Choroid plexus epithelial cell (primary cell): ENCODE measurements around the gene SULT1B1.
A peak's percentile ranks its signal among the peaks of the same experiment; 100 is the strongest.

ENCODE experiments used
- DNase-seq: peaks from one replicate; pipeline ENCODE4 v3.0.0-alpha.2; 2010; ENCODE audit warnings: low read depth
- H3K4me3 ChIP-seq: 2 replicates; pipeline ENCODE4 v1.5.1; 2011; ENCODE audit warnings: low read depth, mild to moderate bottlenecking, control low read depth, low read length, moderate library complexity
- TF ChIP-seq, protein P1 (sequence below): conservative IDR thresholded peaks from 2 replicates; pipeline ENCODE4 v1.5.1; 2011; ENCODE audit warnings: low read depth, mild to moderate bottlenecking, control low read depth, inconsistent platforms, low read length, moderate library complexity

SULT1B1 gene

DNA sequence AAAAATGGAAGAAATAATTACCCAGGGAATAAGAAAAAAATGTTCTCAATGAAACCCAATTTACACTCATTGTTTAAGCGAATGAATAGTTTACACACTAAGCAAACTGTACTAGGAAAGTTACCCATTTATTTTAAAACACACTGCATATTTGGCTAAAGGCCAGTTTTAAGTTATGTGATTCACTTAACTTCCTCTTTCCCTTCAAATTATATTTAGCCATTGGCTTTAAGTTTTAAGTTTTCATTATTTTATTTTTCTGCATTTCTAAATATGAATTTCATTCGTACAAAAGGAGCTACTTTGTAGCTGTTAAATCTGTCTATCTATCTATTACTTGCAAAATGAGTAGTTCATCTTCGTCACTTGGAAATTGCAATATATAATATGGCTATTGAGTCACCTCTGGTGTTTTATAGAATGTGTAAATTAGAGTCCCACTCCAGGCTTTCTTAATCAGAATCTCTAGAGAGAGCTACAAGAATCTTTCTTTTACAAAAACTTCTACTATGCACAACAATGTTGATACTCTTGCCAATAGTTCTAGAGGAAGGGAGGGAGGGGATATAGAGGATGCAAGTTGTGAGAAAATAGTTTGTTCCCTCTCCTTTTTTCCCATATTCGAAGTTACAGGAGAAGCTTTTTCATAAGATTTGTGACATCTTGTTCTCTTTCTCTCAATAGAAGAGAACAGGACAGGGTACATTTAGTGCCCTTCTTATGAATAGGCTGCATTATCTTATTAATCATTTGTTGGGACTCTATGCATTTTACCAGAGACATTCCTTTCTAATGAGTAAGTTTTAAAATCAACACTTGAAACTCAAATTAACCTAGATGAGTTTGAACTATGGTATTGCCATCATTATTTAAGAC is 41.8 kb downstream of the SULT1B1 start:
- H3K4me3 ChIP-seq: no peak overlapping the region
- peak; percentile 64 for DNase-seq
- TF ChIP-seq, protein P1, sequence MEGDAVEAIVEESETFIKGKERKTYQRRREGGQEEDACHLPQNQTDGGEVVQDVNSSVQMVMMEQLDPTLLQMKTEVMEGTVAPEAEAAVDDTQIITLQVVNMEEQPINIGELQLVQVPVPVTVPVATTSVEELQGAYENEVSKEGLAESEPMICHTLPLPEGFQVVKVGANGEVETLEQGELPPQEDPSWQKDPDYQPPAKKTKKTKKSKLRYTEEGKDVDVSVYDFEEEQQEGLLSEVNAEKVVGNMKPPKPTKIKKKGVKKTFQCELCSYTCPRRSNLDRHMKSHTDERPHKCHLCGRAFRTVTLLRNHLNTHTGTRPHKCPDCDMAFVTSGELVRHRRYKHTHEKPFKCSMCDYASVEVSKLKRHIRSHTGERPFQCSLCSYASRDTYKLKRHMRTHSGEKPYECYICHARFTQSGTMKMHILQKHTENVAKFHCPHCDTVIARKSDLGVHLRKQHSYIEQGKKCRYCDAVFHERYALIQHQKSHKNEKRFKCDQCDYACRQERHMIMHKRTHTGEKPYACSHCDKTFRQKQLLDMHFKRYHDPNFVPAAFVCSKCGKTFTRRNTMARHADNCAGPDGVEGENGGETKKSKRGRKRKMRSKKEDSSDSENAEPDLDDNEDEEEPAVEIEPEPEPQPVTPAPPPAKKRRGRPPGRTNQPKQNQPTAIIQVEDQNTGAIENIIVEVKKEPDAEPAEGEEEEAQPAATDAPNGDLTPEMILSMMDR: no peak

GRCh38 chr4:69717778-69718177 is 42.6 kb downstream of the SULT1B1 start:
- DNase-seq: no peak
- TF ChIP-seq, protein P1: no peak
- H3K4me3 ChIP-seq: no peak overlapping the region

DNA sequence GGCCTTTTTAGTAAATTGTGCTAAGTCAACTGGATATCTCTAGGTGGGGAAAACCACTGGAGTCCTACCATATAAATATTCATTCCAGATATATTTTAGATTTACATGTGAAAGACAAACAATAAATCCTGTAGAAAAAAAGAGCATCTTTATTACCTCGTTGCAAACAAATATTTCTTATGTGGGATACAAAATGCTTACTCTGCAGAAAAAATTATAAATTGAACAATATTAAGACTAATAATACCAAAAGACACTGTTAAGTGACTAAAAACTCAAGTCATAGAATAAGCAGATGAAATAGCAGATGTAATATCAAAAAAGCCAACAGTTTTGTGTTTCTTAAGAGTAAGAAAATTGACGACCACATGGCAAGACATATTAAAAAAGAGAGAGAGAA is 43.8 kb downstream of the SULT1B1 start:
- no peak overlapping the region for H3K4me3 ChIP-seq
- no peak for DNase-seq
- TF ChIP-seq, protein P1: no peak

DNA sequence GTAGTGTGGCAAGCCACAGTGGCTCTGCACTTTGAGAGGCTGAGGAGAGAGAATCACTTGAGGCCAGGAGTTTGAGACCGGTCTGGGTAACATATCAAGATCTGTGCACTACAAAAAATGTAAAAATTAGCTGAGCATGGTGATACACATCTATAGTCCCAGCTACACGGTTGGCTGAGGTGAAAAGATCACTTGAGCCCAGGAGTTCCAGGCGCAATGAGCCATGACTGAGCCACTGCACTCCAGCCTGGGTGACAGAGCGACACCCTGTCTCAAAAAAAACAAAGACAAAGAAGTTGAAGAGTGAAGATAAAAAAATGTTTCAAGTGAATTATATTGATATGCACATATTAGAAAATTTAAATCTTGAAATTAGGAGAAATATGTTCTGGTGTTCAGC is 46.3 kb downstream of the SULT1B1 start:
- no peak for DNase-seq
- H3K4me3 ChIP-seq: no peak overlapping the region
- TF ChIP-seq, protein P1: no peak

GRCh38 chr4:69713593-69713992 is 46.8 kb downstream of the SULT1B1 start:
- DNase-seq: peak; percentile 93
- TF ChIP-seq, protein P1: no peak
- H3K4me3 ChIP-seq: no peak overlapping the region

- no peak for DNase-seq
- H3K4me3 ChIP-seq: no peak overlapping the region
- TF ChIP-seq, protein P1: no peak
Measured at GRCh38 chr4:69710580-69710979, 49.8 kb downstream of the SULT1B1 start.

DNA sequence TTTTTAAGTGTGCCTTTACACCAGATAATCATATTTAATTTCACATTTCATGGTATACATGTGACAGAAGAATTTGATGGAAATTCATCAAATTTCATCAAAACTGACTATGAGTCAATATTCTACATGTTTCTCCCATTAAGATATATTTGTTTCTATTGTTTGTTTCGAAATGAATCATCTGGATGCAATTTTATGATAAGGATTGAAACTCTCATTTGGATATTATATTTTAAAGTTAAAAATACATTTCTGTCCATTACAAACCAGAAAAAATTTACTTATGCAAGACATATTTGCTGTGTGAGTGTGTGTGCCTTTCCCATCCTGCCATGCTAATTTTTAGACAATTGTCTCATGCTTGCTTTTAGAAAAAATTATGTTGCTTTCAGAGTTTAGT is 52.2 kb downstream of the SULT1B1 start:
- peak; percentile 65 for DNase-seq
- H3K4me3 ChIP-seq: no peak overlapping the region
- TF ChIP-seq, protein P1: no peak
